B cell (primary cell): ENCODE results near the gene GPR45. TPM values are rescaled to one million over a fixed set of nuclear protein-coding genes. Genes with fewer than 3 reads are reported as not detected.

Experiments used
- polyA plus RNA-seq: library from polyadenylated mRNA; depleted of rRNA; stranded (reverse); fragments of >200 nt; gene quantifications from 2 replicates; pipeline ENCODE4 v1.2.3, GENCODE V29; 2012
- total RNA-seq, 2 donors: library from RNA; stranded (reverse); fragments of 120-200 nt in 1 of 2; gene quantifications; 1 replicate in 1 of 2; 2 replicates in 1 of 2; pipeline versions ENCODE4 v1.2.3 to v1.2.4, GENCODE V29; 2013 to 2022

Gene GPR45
- total and polyA plus RNA-seq, 2 donors (not counting 1 experiment from before 2014, with no cell fraction given), result not detected

Other genes starting within 250 kb of the GPR45 start
- 18.3 and 19.8 TPM in 2 replicates for gene MRPS9, start 203.7 kb upstream of the GPR45 start, total RNA-seq
- 13.0 and 24.9 TPM in 2 replicates for gene MRPS9, start 203.7 kb upstream of the GPR45 start, polyA plus RNA-seq
- gene TGFBRAP1, start 88.0 kb downstream of the GPR45 start, total RNA-seq, result 21.7 and 25.0 TPM in 2 replicates
- 9.3 and 10.7 TPM in 2 replicates for gene TGFBRAP1, start 88.0 kb downstream of the GPR45 start, polyA plus RNA-seq
- gene C2orf49, start 95.8 kb downstream of the GPR45 start, total RNA-seq, result 29.3 and 32.1 TPM in 2 replicates
- gene C2orf49, start 95.8 kb downstream of the GPR45 start, polyA plus RNA-seq, result 7.5 and 10.8 TPM in 2 replicates
- gene FHL2, start 157.3 kb downstream of the GPR45 start, total RNA-seq, result not detected in 2 replicates
- 0.23 TPM in 1 of 2 replicates, not detected in the other for gene FHL2, start 157.3 kb downstream of the GPR45 start, polyA plus RNA-seq